Esophagus squamous epithelium (tissue), 5 donors: ENCODE data around the gene MEGF6. TPM values are rescaled to one million over a fixed set of nuclear protein-coding genes. Genes with fewer than 3 reads are reported as not detected.
"Not testable (repeated sequence)": the region's sequence is repeated elsewhere in the genome, so short reads cannot be mapped to it uniquely, and the experiment has no call there.

Experiments used
- DNase-seq: peaks from one replicate; lab custom pipeline; 2025; lab: John Stamatoyannopoulos, UW
- H3K27ac ChIP-seq, 4 donors: fragments of 200-600 bp; sonication (generic); one replicate each; pipeline ENCODE4 v1.5.1; 2016 to 2019; ENCODE audit warnings: mild to moderate bottlenecking in 1 of 4
- H3K27me3 ChIP-seq, 4 donors: fragments of 200-600 bp; sonication (generic); 1 replicate in 3 of 4; 2 replicates in 1 of 4; pipeline versions ENCODE4 v1.5.1 to v1.6.0; 2017 to 2021; ENCODE audit warnings: antibody characterized with exemption in 1 of 4
- H3K36me3 ChIP-seq, 3 donors: fragments of 200-600 bp; sonication (generic); one replicate each; pipeline ENCODE4 v1.5.1; 2016 to 2019
- H3K4me1 ChIP-seq, 3 donors: fragments of 200-600 bp; sonication (generic); one replicate each; pipeline ENCODE4 v1.5.1; 2017 to 2019
- H3K4me3 ChIP-seq, 4 donors: fragments of 200-600 bp; sonication (generic); 1 replicate in 3 of 4; 2 replicates in 1 of 4; pipeline ENCODE4 v1.5.1; 2016 to 2019; ENCODE audit warnings: mild to moderate bottlenecking in 2 of 4, moderate library complexity in 1 of 4
- H3K9me3 ChIP-seq, 3 donors: fragments of 200-600 bp; sonication (generic); one replicate each; pipeline ENCODE4 v1.5.1; 2016 to 2019
- POLR2A ChIP-seq, 4 donors: fragments of 450-650 bp; IDR thresholded peaks; one replicate each; pipeline ENCODE4 v1.6.1; 2017; ENCODE audit warnings: antibody characterized with exemption in 4 of 4, mild to moderate bottlenecking in 4 of 4, moderate library complexity in 3 of 4
- WGBS, 2 donors: methylation state at CpG; one replicate each; pipeline ENCODE4 v1.1.5; 2018; 5-methylcytosine and 5-hydroxymethylcytosine counted together
- intact Hi-C: fragments of 100-400 bp; cut with DNase I; formaldehyde crosslinking; loops from one replicate; pipeline ENCODE4 v1.15.0; 2022
- total RNA-seq, 4 donors: library from RNA; depleted of rRNA; stranded (reverse); fragments of >200 nt; gene quantifications; one replicate each; pipeline ENCODE4 v1.1.0, GENCODE V29; 2016
- TF ChIP-seq, protein P1 (sequence below), 6 experiments: fragments of 450-650 bp in 4 of 6; fragments of 200-600 bp in 2 of 6; sonication (generic) in 2 of 6; IDR thresholded peaks; one replicate each; pipeline ENCODE4 v1.5.1; 2016 to 2019; ENCODE audit warnings: antibody characterized with exemption in 6 of 6, mild to moderate bottlenecking in 4 of 6, moderate library complexity in 4 of 6
- donor health status: DM: yes; HTN: yes; CAD: no.

The MEGF6 gene
- total RNA-seq, 4 donors from 2014 or later: 8.8 to 27.1 (median 16.8) TPM

DNA sequence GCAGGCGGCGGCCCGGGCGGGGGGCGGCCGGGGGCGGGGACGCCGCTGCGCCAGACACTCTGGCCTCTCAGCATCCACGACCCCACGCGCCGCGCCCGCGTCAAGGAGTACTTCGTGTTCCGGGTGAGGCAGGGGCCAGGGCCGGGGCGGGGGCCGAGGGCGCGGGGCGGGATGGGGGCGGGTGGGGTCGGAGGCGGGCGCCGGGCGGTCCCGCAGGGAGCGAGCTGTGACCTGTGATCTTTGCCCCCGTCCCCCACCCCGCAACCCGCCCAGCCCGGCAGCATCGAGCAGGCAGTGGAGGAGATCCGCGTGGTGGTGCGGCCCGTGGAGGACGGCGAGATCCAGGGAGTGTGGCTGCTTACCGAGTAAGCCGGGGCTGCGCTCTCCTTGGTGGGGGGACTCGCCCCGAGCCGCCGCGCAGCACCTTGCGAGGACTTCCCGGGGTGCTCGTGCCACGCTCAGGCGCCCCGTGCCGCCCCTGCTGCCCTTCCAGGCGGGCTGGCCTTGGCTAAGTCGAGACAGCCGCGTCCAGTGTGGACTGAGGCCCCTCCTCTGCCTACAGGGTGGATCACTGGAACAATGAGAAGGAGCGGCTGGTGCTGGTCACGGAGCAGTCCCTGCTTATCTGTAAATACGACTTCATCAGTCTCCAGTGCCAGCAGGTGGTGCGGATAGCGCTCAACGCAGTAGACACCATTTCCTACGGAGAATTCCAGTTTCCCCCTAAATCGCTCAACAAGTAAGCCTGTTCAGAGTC is 14.0 kb upstream of the MEGF6 start:
- TF ChIP-seq, protein P1, sequence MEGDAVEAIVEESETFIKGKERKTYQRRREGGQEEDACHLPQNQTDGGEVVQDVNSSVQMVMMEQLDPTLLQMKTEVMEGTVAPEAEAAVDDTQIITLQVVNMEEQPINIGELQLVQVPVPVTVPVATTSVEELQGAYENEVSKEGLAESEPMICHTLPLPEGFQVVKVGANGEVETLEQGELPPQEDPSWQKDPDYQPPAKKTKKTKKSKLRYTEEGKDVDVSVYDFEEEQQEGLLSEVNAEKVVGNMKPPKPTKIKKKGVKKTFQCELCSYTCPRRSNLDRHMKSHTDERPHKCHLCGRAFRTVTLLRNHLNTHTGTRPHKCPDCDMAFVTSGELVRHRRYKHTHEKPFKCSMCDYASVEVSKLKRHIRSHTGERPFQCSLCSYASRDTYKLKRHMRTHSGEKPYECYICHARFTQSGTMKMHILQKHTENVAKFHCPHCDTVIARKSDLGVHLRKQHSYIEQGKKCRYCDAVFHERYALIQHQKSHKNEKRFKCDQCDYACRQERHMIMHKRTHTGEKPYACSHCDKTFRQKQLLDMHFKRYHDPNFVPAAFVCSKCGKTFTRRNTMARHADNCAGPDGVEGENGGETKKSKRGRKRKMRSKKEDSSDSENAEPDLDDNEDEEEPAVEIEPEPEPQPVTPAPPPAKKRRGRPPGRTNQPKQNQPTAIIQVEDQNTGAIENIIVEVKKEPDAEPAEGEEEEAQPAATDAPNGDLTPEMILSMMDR (IDR thresholded peaks at IDR 0.05): peak in 1 of 6 experiments; percentile 14
- no peak for TF ChIP-seq POLR2A (IDR thresholded peaks at IDR 0.05)
- peaks cover 24 to 40% (median 26%) of the 10 kb centered on the region in 3 donors for H3K4me1 ChIP-seq
- H3K36me3 ChIP-seq: peaks cover 9 to 40% (median 21%) of the 10 kb centered on the region in 3 donors
- H3K4me3 ChIP-seq: peak overlapping the region; percentile 83 to 99 (median 90)
- intact Hi-C loops: no loop called here
- H3K27ac ChIP-seq: peak overlapping the region; percentile 78 to 97 (median 92)
- no peaks in the 10 kb centered on the region for H3K9me3 ChIP-seq
- no peak for DNase-seq
- 7 to 8% methylated on average over 14 to 16 of the region's 71 CpGs for WGBS, 2 donors
- H3K27me3 ChIP-seq: no peaks in the 10 kb centered on the region

DNA sequence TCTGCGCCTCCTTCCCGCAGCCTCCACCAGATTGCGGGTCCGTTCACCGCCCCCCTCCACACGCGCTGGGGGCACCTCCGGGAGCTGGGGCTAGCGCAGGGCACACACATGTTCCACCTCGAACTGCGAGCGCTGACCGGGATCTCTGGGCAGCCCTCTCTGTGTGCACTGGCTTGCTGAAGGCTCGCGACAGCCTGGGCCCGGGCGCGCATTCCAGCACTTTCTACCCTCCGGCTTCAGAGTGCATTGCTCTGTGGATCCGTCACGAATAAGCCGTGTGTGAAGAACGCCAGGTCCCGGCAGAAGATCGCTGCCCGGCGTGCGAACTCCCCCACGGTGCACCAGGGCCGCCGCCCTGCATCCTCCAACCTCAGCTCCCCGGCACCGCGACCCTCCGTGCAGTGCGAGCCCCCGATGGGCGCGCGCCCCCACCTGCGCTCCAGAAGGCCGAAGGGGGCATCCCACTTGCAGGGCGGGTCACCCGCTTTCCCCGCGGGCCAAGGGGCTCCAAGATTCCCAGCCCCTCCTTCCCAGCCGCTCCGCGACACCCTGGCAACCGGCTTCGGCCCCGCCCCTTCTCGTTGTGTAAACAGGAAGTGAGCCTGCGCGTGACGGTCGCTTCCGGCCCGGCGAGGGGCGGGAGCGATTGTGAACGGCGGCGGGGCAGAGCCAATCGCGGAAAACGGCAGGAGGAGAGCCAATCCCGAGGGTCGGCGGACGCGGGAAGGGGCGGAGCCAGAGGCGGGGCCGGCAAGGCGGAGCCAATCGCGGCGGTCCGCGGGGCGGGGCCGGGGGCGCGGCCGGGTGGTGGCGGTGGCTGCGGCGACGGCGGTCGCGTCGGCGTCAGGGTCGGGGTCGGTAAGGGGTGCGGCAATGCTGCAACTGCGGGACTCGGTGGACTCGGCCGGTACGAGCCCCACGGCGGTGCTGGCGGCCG is 13.2 kb upstream of the MEGF6 start, which contains the start of gene TPRG1L:
TPRG1L (plus strand) TSS at position 816 of the 937 bp plus-strand sequence; CDS start at position 874, 58 bp downstream.
- DNase-seq: peak; percentile 84
- TF ChIP-seq POLR2A (IDR thresholded peaks at IDR 0.05): peak in 1 of 4 donors; percentile 66
- TF ChIP-seq, protein P1 (IDR thresholded peaks at IDR 0.05): peak in 1 of 6 experiments; percentile 37
- Histone ChIP-seq H3K4me3 (peak within 1 kb of the TSS; percentile 83 to 99 (median 90)), H3K9me3 (no peaks in the 10 kb centered on the region), H3K27me3 (no peaks in the 10 kb centered on the region), H3K4me1 (peaks cover 24 to 40% (median 26%) of the 10 kb centered on the region in 3 donors), H3K36me3 (peaks cover 9 to 32% (median 21%) of the 10 kb centered on the region in 3 donors), H3K27ac (peak within 1 kb of the TSS; percentile 84 to 97 (median 92))
- 0 to 8% methylated on average over 1 to 4 of the region's 108 CpGs for WGBS, 2 donors
- intact Hi-C loops: loop anchor here (5.0 kb wide), 1 partner anchor 172 kb away; the partner anchor contains the start of gene ARHGEF16

DNA sequence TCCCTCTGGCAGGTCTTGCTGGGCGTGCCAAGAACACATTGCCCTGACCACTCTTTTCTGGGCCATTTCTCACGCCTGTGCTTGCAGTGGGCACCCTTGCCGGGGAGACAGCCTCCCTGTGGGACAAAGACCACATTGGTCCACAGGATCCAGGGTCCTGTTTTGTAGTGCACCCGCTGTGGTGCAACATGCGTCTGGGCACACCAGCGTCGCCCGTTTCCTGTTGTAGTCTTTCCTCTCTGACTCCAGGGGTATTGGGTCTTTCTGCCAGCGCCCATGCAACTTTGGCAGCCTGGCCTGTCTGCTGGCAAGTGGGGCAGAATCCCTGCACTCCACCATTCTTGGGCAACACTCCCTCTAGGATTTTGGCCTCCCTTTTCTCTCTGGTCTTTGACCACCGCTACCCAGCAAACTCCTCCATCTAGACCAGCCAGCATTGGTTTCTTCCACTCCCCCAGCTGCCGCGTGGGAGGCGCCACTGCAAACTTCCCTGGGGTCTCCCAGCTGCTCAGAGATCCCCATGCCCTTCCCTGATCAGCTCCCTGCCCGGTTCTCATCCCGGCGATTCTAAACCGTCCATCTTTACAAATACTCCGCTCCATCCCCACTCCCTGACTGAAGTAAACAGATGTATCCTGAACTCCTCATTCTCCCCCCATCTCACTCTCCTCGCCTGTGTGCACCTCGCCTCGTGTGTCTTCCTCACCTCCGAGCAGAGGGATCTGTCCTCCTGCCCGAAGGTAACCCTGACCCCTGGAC is 12.3 kb upstream of the MEGF6 start:
- TF ChIP-seq, protein P1 (IDR thresholded peaks at IDR 0.05): no peak
- TF ChIP-seq POLR2A (IDR thresholded peaks at IDR 0.05): no peak
- intact Hi-C loops: loop anchor here (5.0 kb wide), 1 partner anchor 171 kb away; the partner anchor contains the start of gene ARHGEF16
- H3K27me3 ChIP-seq: no peaks in the 10 kb centered on the region
- peaks cover 24 to 49% (median 26%) of the 10 kb centered on the region in 3 donors for H3K4me1 ChIP-seq
- H3K36me3 ChIP-seq: peaks cover 9 to 23% (median 14%) of the 10 kb centered on the region in 3 donors
- no peaks in the 10 kb centered on the region for H3K9me3 ChIP-seq
- H3K4me3 ChIP-seq: peak overlapping the region; percentile 83 to 99 (median 90)
- peak overlapping the region in 3 of 4 donors; percentile 39 to 97 (median 84) for H3K27ac ChIP-seq
- no peak for DNase-seq
- 31 to 33% methylated on average over 21 to 22 of the region's 23 CpGs for WGBS, 2 donors

DNA sequence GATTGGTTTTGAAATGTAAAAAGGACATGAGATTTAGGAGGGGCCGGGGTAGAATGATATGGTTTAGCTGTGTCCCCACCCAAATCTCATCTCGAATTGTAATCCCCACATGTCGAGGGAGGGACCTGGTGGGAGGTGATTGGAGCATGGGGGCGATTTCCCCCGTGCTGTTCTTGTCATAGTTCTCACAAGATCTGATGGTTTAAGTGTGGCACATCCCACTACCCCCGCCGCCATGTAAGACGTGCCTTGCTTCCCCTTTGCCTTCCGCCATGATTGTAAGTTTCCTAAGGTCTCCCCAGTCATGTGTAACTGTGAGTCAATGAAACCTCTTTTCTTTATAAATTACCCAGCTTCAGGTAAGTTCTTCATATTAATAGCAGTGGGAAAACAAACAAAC is 10.8 kb upstream of the MEGF6 start:
- not testable (repeated sequence) for DNase-seq, H3K27ac ChIP-seq, H3K9me3 ChIP-seq, H3K27me3 ChIP-seq, H3K4me3 ChIP-seq, H3K36me3 ChIP-seq
- intact Hi-C loops: loop anchor here (5.0 kb wide), 1 partner anchor 170 kb away; the partner anchor contains the start of gene ARHGEF16
- peaks cover 24 to 53% (median 26%) of the 10 kb centered on the region in 3 donors for H3K4me1 ChIP-seq
- 78% methylated on average over 9 of the region's 9 CpGs for WGBS, 2 donors
